Measurements from ENCODE around the gene RALGAPA2.

DNA sequence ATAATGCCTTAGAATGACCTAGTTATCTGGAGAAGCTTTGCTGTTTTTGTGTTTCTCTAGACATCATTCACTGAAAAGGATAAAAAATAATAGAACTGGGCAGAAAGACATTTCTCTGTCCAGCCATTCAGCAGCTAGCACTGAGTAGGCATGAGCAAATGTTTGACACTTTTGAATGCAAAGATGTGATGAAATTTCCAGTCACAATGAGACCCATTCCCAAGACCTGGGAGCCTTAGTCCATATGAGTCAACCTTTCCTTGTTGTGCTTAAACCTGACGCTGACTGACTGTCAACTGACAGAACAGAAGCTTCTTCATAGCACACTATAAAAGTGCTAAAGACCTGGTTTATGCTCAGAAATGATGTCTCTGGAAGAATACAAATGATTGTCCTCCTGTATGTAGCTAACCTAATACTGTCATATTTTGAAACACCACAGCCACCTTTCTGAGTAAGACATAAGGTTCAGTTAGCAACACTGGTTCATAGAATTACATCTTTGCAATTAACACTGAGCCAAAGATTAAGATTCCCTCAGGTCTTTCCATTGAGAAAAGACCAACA, 17.1 kb downstream of the RALGAPA2 start:
- TF ChIP-seq EZH2 (IDR thresholded peaks at IDR 0.05; ENCODE audit: insufficient read depth, poor library complexity, severe bottlenecking), result no peak
- TF ChIP-seq EZH2phosphoT487 (IDR thresholded peaks at IDR 0.05; ENCODE audit: insufficient read depth, low read depth), result no peak

All from GM23248 (cell line).